Hepatocyte (in vitro differentiated cells): ENCODE measurements around the gene AP3S1. TPM values are rescaled to one million over a fixed set of nuclear protein-coding genes. Genes with fewer than 3 reads are reported as not detected.

Experiments used
- DNase-seq: peaks from one replicate; pipeline ENCODE4 v3.0.0-alpha.2; 2016; ENCODE audit warnings: low spot score
- H2AFZ ChIP-seq: fragments of 200-600 bp; sonication (generic); 2 replicates; pipeline ENCODE4 v1.6.0; 2016; ENCODE audit warnings: antibody characterized with exemption, mild to moderate bottlenecking
- H3K27ac ChIP-seq: fragments of 200-600 bp; sonication (generic); 2 replicates; pipeline ENCODE4 v1.5.1; 2016; ENCODE audit warnings: mild to moderate bottlenecking
- H3K27me3 ChIP-seq: fragments of 200-600 bp; sonication (generic); 2 replicates; pipeline ENCODE4 v1.6.1; 2016
- H3K36me3 ChIP-seq: fragments of 200-600 bp; sonication (generic); replicated peaks from 2 replicates; pipeline ENCODE4 v1.5.1; 2016; ENCODE audit warnings: low read depth; ENCODE audit not compliant: insufficient read depth
- H3K4me1 ChIP-seq: fragments of 200-600 bp; sonication (generic); 2 replicates; pipeline ENCODE4 v1.5.1; 2016; ENCODE audit warnings: mild to moderate bottlenecking, moderate library complexity; ENCODE audit not compliant: insufficient read depth
- H3K4me2 ChIP-seq: fragments of 200-600 bp; sonication (generic); 2 replicates; pipeline ENCODE4 v1.6.0; 2016
- H3K4me3 ChIP-seq: fragments of 200-600 bp; sonication (generic); 2 replicates; pipeline ENCODE4 v1.5.1; 2016; ENCODE audit warnings: mild to moderate bottlenecking
- H3K79me2 ChIP-seq: fragments of 200-600 bp; sonication (generic); 2 replicates; pipeline ENCODE4 v1.6.0; 2017; ENCODE audit warnings: mild to moderate bottlenecking
- H3K9me2 ChIP-seq: fragments of 200-600 bp; sonication (generic); replicated peaks from 2 replicates; pipeline ENCODE4 v1.6.0; 2017; ENCODE audit warnings: mild to moderate bottlenecking; ENCODE audit not compliant: insufficient read depth
- H3K9me3 ChIP-seq: fragments of 200-600 bp; sonication (generic); 2 replicates; pipeline ENCODE4 v1.5.1; 2016; ENCODE audit warnings: low read depth, mild to moderate bottlenecking
- H4K20me1 ChIP-seq: fragments of 200-600 bp; sonication (generic); 2 replicates; pipeline ENCODE4 v1.6.0; 2016; ENCODE audit warnings: mild to moderate bottlenecking; ENCODE audit not compliant: insufficient read depth, poor library complexity, severe bottlenecking
- CTCF ChIP-seq: fragments of 200-600 bp; sonication (generic); IDR thresholded peaks from 2 replicates; pipeline ENCODE4 v1.5.1; 2016; ENCODE audit warnings: antibody characterized with exemption, mild to moderate bottlenecking; ENCODE audit not compliant: poor library complexity
- EZH2 ChIP-seq: fragments of 200-600 bp; sonication (generic); IDR thresholded peaks from 2 replicates; pipeline ENCODE4 v1.6.1; 2016; ENCODE audit warnings: antibody characterized with exemption, mild to moderate bottlenecking, borderline replicate concordance
- EZH2phosphoT487 ChIP-seq: fragments of 200-600 bp; sonication (generic); IDR thresholded peaks from one replicate; pipeline ENCODE4 v1.6.1; 2018; ENCODE audit warnings: antibody characterized with exemption, mild to moderate bottlenecking, low read depth, moderate library complexity; ENCODE audit not compliant: unreplicated experiment, severe bottlenecking
- WGBS: methylation state at CpG from one replicate; pipeline ENCODE4 v1.1.6; 2016; ENCODE audit warnings: low lambda C conversion rate; ENCODE audit errors: missing lambda C conversion rate; 5-methylcytosine and 5-hydroxymethylcytosine counted together
- polyA plus RNA-seq: library from polyadenylated mRNA; unstranded; fragments of >200 nt; fragmentation: Nextera tagmentation; extraction: Ambion mirVana; gene quantifications from 2 replicates; pipeline ENCODE4 v1.2.1, GENCODE V29; 2016
- total RNA-seq: library from RNA; depleted of rRNA; stranded (reverse); fragments of >200 nt; gene quantifications from 2 replicates; pipeline ENCODE4 v1.2.3, GENCODE V29; 2014

AP3S1 gene
- total and polyA plus RNA-seq, 2 experiments from 2014 or later: 148 to 362 TPM

- H3K9me2 ChIP-seq: no peaks in the 10 kb centered on the region
- TF ChIP-seq CTCF: no peak
- no peak for TF ChIP-seq EZH2phosphoT487
- no peak for TF ChIP-seq EZH2
- no peak for DNase-seq
- no peaks in the 10 kb centered on the region for H3K79me2 ChIP-seq
- H3K4me1 ChIP-seq: no peaks in the 10 kb centered on the region
- H3K9me3 ChIP-seq: no peaks in the 10 kb centered on the region
- no peak overlapping the region for H3K27ac ChIP-seq
- no peaks in the 10 kb centered on the region for H3K27me3 ChIP-seq
- no peak overlapping the region for H2AFZ ChIP-seq
- H3K4me3 ChIP-seq: no peak overlapping the region
- 75% methylated on average over 1 of the region's 1 CpG for WGBS
- no peaks in the 10 kb centered on the region for H4K20me1 ChIP-seq
- no peak overlapping the region for H3K4me2 ChIP-seq
- no peaks in the 10 kb centered on the region for H3K36me3 ChIP-seq
These were observed 94.3 kb downstream of the AP3S1 start for GRCh38 chr5:115936031-115936430.

- no peak overlapping the region for H2AFZ ChIP-seq
- TF ChIP-seq CTCF: no peak
- TF ChIP-seq EZH2phosphoT487: no peak
- no peak for TF ChIP-seq EZH2
These were observed 97.3 kb downstream of the AP3S1 start for GRCh38 chr5:115939059-115939458.

GRCh38 chr5:115940080-115940810 is 98.5 kb downstream of the AP3S1 start:
- no peaks in the 10 kb centered on the region for H4K20me1 ChIP-seq
- DNase-seq: no peak
- no peak overlapping the region for H3K4me3 ChIP-seq
- 86% methylated on average over 3 of the region's 4 CpGs for WGBS
- no peaks in the 10 kb centered on the region for H3K9me3 ChIP-seq
- no peak overlapping the region for H3K27ac ChIP-seq
- TF ChIP-seq EZH2: no peak
- H3K36me3 ChIP-seq: no peaks in the 10 kb centered on the region
- H3K27me3 ChIP-seq: no peaks in the 10 kb centered on the region
- no peaks in the 10 kb centered on the region for H3K9me2 ChIP-seq
- no peak overlapping the region for H2AFZ ChIP-seq
- H3K4me2 ChIP-seq: no peak overlapping the region
- H3K79me2 ChIP-seq: no peaks in the 10 kb centered on the region
- H3K4me1 ChIP-seq: no peaks in the 10 kb centered on the region

More at GRCh38 chr5:115939059-115939458, 97.3 kb downstream of the AP3S1 start:
- H3K4me2 ChIP-seq: no peak overlapping the region
- H3K79me2 ChIP-seq: no peaks in the 10 kb centered on the region
- no peak for DNase-seq
- H4K20me1 ChIP-seq: no peaks in the 10 kb centered on the region
- no peaks in the 10 kb centered on the region for H3K4me1 ChIP-seq
- H3K4me3 ChIP-seq: no peak overlapping the region
- no peaks in the 10 kb centered on the region for H3K36me3 ChIP-seq
- no peaks in the 10 kb centered on the region for H3K9me3 ChIP-seq
- 48% methylated on average over 4 of the region's 4 CpGs for WGBS
- H3K27ac ChIP-seq: no peak overlapping the region
- H3K27me3 ChIP-seq: no peaks in the 10 kb centered on the region
- no peaks in the 10 kb centered on the region for H3K9me2 ChIP-seq

GRCh38 chr5:115941051-115941675 is 99.4 kb downstream of the AP3S1 start:
- Histone ChIP-seq H3K36me3 (no peaks in the 10 kb centered on the region), H4K20me1 (no peaks in the 10 kb centered on the region), H3K4me3 (no peak overlapping the region), H3K9me2 (no peaks in the 10 kb centered on the region), H3K4me2 (no peak overlapping the region), H3K4me1 (no peaks in the 10 kb centered on the region), H2AFZ (no peak overlapping the region), H3K27me3 (no peaks in the 10 kb centered on the region), H3K27ac (no peak overlapping the region), H3K9me3 (no peaks in the 10 kb centered on the region), H3K79me2 (no peaks in the 10 kb centered on the region)
- TF ChIP-seq CTCF (no peak), EZH2 (no peak), EZH2phosphoT487 (no peak)
- no peak for DNase-seq
- 94% methylated on average over 9 of the region's 9 CpGs for WGBS
